HG03097 (cell line): Measurements from ENCODE around the gene SMTN.
"Not testable (repeated sequence)": the region's sequence is repeated elsewhere in the genome, so short reads cannot be mapped to it uniquely, and the experiment has no call there.

Experiments
- ATAC-seq: cut with Tn5 transposase; IDR thresholded peaks from one replicate; pipeline ENCODE4 v1.9.1; 2021; ENCODE audit not compliant: unreplicated experiment, low FRiP score

Gene SMTN

GRCh38 chr22:31069691-31070314 lies 11.3 kb upstream of the SMTN start:
- not testable (repeated sequence) for ATAC-seq

- not testable (repeated sequence) for ATAC-seq
Observed at GRCh38 chr22:31073125-31073524, 8.0 kb upstream of the SMTN start.

- ATAC-seq: not testable (repeated sequence)
Observed at GRCh38 chr22:31073545-31074145, 7.5 kb upstream of the SMTN start.

- ATAC-seq: no peak
Observed at GRCh38 chr22:31075961-31076360, 5.2 kb upstream of the SMTN start.

- ATAC-seq: no peak
Observed at GRCh38 chr22:31077681-31078080, 3.4 kb upstream of the SMTN start.

GRCh38 chr22:31078389-31078788 lies 2.7 kb upstream of the SMTN start:
- not testable (repeated sequence) for ATAC-seq

GRCh38 chr22:31079095-31079642 lies 1.9 kb upstream of the SMTN start:
- no peak for ATAC-seq

GRCh38 chr22:31080164-31080847 lies 812 bp upstream of the SMTN start:
- ATAC-seq: no peak

- no peak for ATAC-seq
Observed at GRCh38 chr22:31081963-31082605, 966 bp downstream of the SMTN start.

GRCh38 chr22:31082606-31083376 lies 1.7 kb downstream of the SMTN start:
- ATAC-seq: no peak

GRCh38 chr22:31083377-31083768 lies 2.3 kb downstream of the SMTN start:
- ATAC-seq: no peak

- no peak for ATAC-seq
Observed at GRCh38 chr22:31083923-31084810, 3.0 kb downstream of the SMTN start.

- ATAC-seq: peak; percentile 56
Observed at GRCh38 chr22:31084811-31085492, 3.8 kb downstream of the SMTN start.

GRCh38 chr22:31085493-31085824 lies 4.3 kb downstream of the SMTN start:
- ATAC-seq: no peak

- no peak for ATAC-seq
Observed at GRCh38 chr22:31085928-31086327, 4.8 kb downstream of the SMTN start.

- ATAC-seq: no peak
Observed at GRCh38 chr22:31086703-31087330, 5.7 kb downstream of the SMTN start.

GRCh38 chr22:31087744-31088215 lies 6.7 kb downstream of the SMTN start:
- ATAC-seq: no peak

- ATAC-seq: no peak
Observed at GRCh38 chr22:31088233-31088986, 7.3 kb downstream of the SMTN start.
